ENCODE measurements around the gene MCU. TPM values are rescaled to one million over a fixed set of nuclear protein-coding genes. Genes with fewer than 3 reads are reported as not detected.
A peak's percentile ranks its signal among the peaks of the same experiment; 100 is the strongest.
"Not testable (repeated sequence)": the region's sequence is repeated elsewhere in the genome, so short reads cannot be mapped to it uniquely, and the experiment has no call there.

MCU gene
- total RNA-seq, 1 donor from 2014 or later: 66.3 TPM

DNA sequence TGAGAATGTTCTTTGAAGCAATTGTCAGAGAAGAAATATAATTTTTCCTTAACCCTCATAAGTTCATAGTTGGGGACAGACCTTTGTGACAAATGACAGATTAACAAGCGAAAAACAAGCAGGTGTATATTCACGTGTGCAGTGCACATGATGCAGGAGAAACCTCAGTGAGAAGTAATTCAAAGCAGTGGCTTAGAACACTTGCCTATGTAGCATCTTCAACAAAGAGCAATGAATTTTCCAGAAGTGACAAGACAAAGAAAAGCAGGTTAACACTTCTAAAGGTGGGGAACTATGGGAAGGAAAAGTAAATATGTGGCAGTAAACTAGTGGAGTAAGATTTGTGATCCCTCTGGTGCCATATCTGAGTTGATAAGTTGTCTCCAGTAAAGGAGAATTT is 65.8 kb downstream of the MCU start:
- peaks cover 72% of the 10 kb centered on the region for H3K79me2 ChIP-seq (ENCODE audit: low read depth)
- H3F3A ChIP-seq (ENCODE audit: low read depth): peaks cover 4% of the 10 kb centered on the region
- H3K4me1 ChIP-seq: peaks cover 40% of the 10 kb centered on the region
- peaks cover 36% of the 10 kb centered on the region for H4K20me1 ChIP-seq (ENCODE audit: low read depth)
- no peak overlapping the region for H3K27ac ChIP-seq
- no peaks in the 10 kb centered on the region for H3K27me3 ChIP-seq
- H3K9me3 ChIP-seq (ENCODE audit: low read depth): no peaks in the 10 kb centered on the region
- H3K4me3 ChIP-seq: no peak overlapping the region
- H3K4me2 ChIP-seq: no peak overlapping the region
- Mint-ChIP-seq H3K27me3 (ENCODE audit: insufficient read depth, low read depth) (no peaks in the 10 kb centered on the region), H3K4me1 (peaks cover 14% of the 10 kb centered on the region), H3K36me3 (no peaks in the 10 kb centered on the region), H3K9me3 (no peaks in the 10 kb centered on the region), H3K27ac (no peak overlapping the region), H3K4me3 (no peak overlapping the region)
- H2AFZ ChIP-seq (replicated peaks): no peak overlapping the region
- no peak for TF ChIP-seq CTCF (IDR thresholded peaks at IDR 0.05)
- TF ChIP-seq EZH2phosphoT487 (IDR thresholded peaks at IDR 0.05): no peak
- no peak for TF ChIP-seq EZH2 (IDR thresholded peaks at IDR 0.05)
- H3K36me3 ChIP-seq: no peaks in the 10 kb centered on the region
- no peak overlapping the region for H3K9ac ChIP-seq
- no peak for DNase-seq (ENCODE audit: low spot score)

GRCh38 chr10:72758930-72759329 is 67.0 kb downstream of the MCU start:
- H3K27me3 ChIP-seq; H3K4me3 ChIP-seq; H3K36me3 ChIP-seq; H3F3A ChIP-seq (ENCODE audit: low read depth); H3K9me3 ChIP-seq (ENCODE audit: low read depth); H3K9ac ChIP-seq; H3K27ac Mint-ChIP-seq; H2AFZ ChIP-seq (replicated peaks); H3K27me3 Mint-ChIP-seq (ENCODE audit: insufficient read depth, low read depth); H3K4me3 Mint-ChIP-seq; H3K27ac ChIP-seq; H3K36me3 Mint-ChIP-seq; H3K9me3 Mint-ChIP-seq: not testable (repeated sequence)
- H3K4me1 Mint-ChIP-seq: peaks cover 14% of the 10 kb centered on the region
- H3K79me2 ChIP-seq (ENCODE audit: low read depth): peaks cover 74% of the 10 kb centered on the region
- H4K20me1 ChIP-seq (ENCODE audit: low read depth): peaks cover 36% of the 10 kb centered on the region
- DNase-seq (ENCODE audit: low spot score): peak; percentile 19
- peak overlapping the region; percentile 53 for H3K4me2 ChIP-seq
- H3K4me1 ChIP-seq: peaks cover 39% of the 10 kb centered on the region

DNA sequence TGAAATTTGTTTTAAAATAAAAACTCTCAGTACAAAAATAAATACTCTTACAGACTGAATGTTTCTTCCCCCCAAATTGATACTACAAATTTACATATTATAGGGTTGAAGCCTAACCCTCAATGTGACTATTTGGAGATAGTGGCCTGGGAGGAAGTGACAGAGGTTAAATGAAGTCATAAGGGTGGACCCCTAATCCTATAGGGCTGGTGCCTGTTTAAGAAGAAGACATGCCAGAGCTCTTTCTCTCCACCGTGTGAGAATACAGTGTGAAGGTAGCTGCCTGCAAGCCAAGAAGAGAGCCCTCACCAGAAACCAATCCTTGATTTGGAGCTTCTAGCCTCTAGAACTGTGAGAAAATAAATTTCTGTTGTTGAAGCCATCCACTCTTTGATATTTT is 67.6 kb downstream of the MCU start:
- Mint-ChIP-seq H3K4me3 (no peak overlapping the region), H3K4me1 (peaks cover 14% of the 10 kb centered on the region), H3K27me3 (ENCODE audit: insufficient read depth, low read depth) (no peaks in the 10 kb centered on the region), H3K36me3 (no peaks in the 10 kb centered on the region), H3K9me3 (no peaks in the 10 kb centered on the region), H3K27ac (peak overlapping the region; percentile 45)
- peaks cover 35% of the 10 kb centered on the region for H3K4me1 ChIP-seq
- TF ChIP-seq CTCF (IDR thresholded peaks at IDR 0.05): no peak
- no peak for TF ChIP-seq EZH2phosphoT487 (IDR thresholded peaks at IDR 0.05)
- TF ChIP-seq EZH2 (IDR thresholded peaks at IDR 0.05): no peak
- H3K9ac ChIP-seq: no peak overlapping the region
- peaks cover 68% of the 10 kb centered on the region for H3K79me2 ChIP-seq (ENCODE audit: low read depth)
- H3K36me3 ChIP-seq: no peaks in the 10 kb centered on the region
- peaks cover 30% of the 10 kb centered on the region for H4K20me1 ChIP-seq (ENCODE audit: low read depth)
- no peaks in the 10 kb centered on the region for H3K9me3 ChIP-seq (ENCODE audit: low read depth)
- peaks cover 4% of the 10 kb centered on the region for H3F3A ChIP-seq (ENCODE audit: low read depth)
- no peak overlapping the region for H3K4me3 ChIP-seq
- peak overlapping the region; percentile 36 for H3K4me2 ChIP-seq
- no peak overlapping the region for H2AFZ ChIP-seq (replicated peaks)
- no peak for DNase-seq (ENCODE audit: low spot score)
- no peaks in the 10 kb centered on the region for H3K27me3 ChIP-seq
- peak overlapping the region; percentile 40 for H3K27ac ChIP-seq

GRCh38 chr10:72761498-72761897 is 69.6 kb downstream of the MCU start:
- Histone ChIP-seq H3K4me2 (no peak overlapping the region), H3K79me2 (ENCODE audit: low read depth) (peaks cover 56% of the 10 kb centered on the region), H3K27me3 (no peaks in the 10 kb centered on the region), H3F3A (ENCODE audit: low read depth) (peaks cover 4% of the 10 kb centered on the region), H3K36me3 (no peaks in the 10 kb centered on the region), H3K27ac (no peak overlapping the region), H4K20me1 (ENCODE audit: low read depth) (peaks cover 27% of the 10 kb centered on the region), H3K4me1 (peaks cover 34% of the 10 kb centered on the region), H3K9me3 (ENCODE audit: low read depth) (no peaks in the 10 kb centered on the region), H3K4me3 (no peak overlapping the region), H2AFZ (replicated peaks) (no peak overlapping the region), H3K9ac (no peak overlapping the region)
- H3K27me3 Mint-ChIP-seq (ENCODE audit: insufficient read depth, low read depth): no peaks in the 10 kb centered on the region
- H3K4me1 Mint-ChIP-seq: peaks cover 13% of the 10 kb centered on the region
- no peak overlapping the region for H3K4me3 Mint-ChIP-seq
- peaks cover 2% of the 10 kb centered on the region for H3K9me3 Mint-ChIP-seq
- no peak for DNase-seq (ENCODE audit: low spot score)
- no peak overlapping the region for H3K27ac Mint-ChIP-seq
- TF ChIP-seq CTCF (IDR thresholded peaks at IDR 0.05) (no peak), EZH2phosphoT487 (IDR thresholded peaks at IDR 0.05) (no peak), EZH2 (IDR thresholded peaks at IDR 0.05) (no peak)
- no peaks in the 10 kb centered on the region for H3K36me3 Mint-ChIP-seq

Measured in neural progenitor cell (in vitro differentiated cells).